AG04450 (cell line): ENCODE data around the gene FAM168A. TPM values are rescaled to one million over a fixed set of nuclear protein-coding genes. Genes with fewer than 3 reads are reported as not detected.

Experiments used
- CTCF ChIA-PET: fragments of 300-600, 350-600 bp; formaldehyde crosslinking; extraction: SDS; loops from one replicate; lab custom pipeline; 2022; ENCODE audit warnings: antibody characterized with exemption, inconsistent platforms; lab: Charles Lee
- POLR2A ChIA-PET: fragments of 350-600 bp; formaldehyde crosslinking; extraction: SDS; loops from one replicate; lab custom pipeline; 2021; ENCODE audit warnings: antibody characterized with exemption, inconsistent platforms; lab: Yijun Ruan, JAX
- DNase-seq: peaks from one replicate; pipeline ENCODE4 v3.0.0-alpha.2; 2011; ENCODE audit warnings: low read depth, low spot score
- H3K27ac ChIP-seq: one replicate; pipeline ENCODE4 v1.5.1; 2012; ENCODE audit warnings: low read depth, low read length, control low read depth
- H3K27me3 ChIP-seq: one replicate; pipeline ENCODE4 v1.6.0; 2012; ENCODE audit warnings: low read length; ENCODE audit not compliant: control insufficient read depth, insufficient read depth
- H3K4me3 ChIP-seq: 2 replicates; pipeline ENCODE4 v1.5.1; 2011; ENCODE audit warnings: mild to moderate bottlenecking, low read depth, low read length, control low read depth
- H3K9me3 ChIP-seq: 2 replicates; pipeline ENCODE4 v1.5.1; 2012; ENCODE audit warnings: low read length; ENCODE audit not compliant: control insufficient read depth, insufficient read depth
- CTCF ChIP-seq: IDR thresholded peaks from 2 replicates; pipeline ENCODE4 v1.5.1; 2011; ENCODE audit warnings: low read depth, low read length, control low read depth, inconsistent platforms
- polyA plus RNA-seq: library from polyadenylated mRNA; depleted of rRNA; stranded (reverse); fragments of >200 nt; gene quantifications from 2 replicates; pipeline ENCODE4 v1.2.3, GENCODE V29; 2011

FAM168A gene
- polyA plus RNA-seq, 1 experiment, result 21.3 TPM

GRCh38 chr11:73423506-73423905 lies 174.4 kb downstream of the FAM168A start:
- no peak for TF ChIP-seq CTCF

GRCh38 chr11:73422886-73423285 lies 175.0 kb downstream of the FAM168A start:
- Histone ChIP-seq H3K27ac (no peak overlapping the region), H3K27me3 (no peaks in the 10 kb centered on the region), H3K4me3 (no peak overlapping the region), H3K9me3 (no peaks in the 10 kb centered on the region)
- ChIA-PET POLR2A (no interaction called here), CTCF (interaction anchor here (1.2 kb wide), 1 partner anchor 56 kb away, joined by 4 read pairs; no protein-coding TSS in a partner anchor)
- TF ChIP-seq CTCF, result no peak
- no peak for DNase-seq

More at GRCh38 chr11:73423506-73423905, 174.4 kb downstream of the FAM168A start:
- no peak for DNase-seq
- H3K27me3 ChIP-seq, result no peaks in the 10 kb centered on the region
- H3K27ac ChIP-seq, result no peak overlapping the region
- no peaks in the 10 kb centered on the region for H3K9me3 ChIP-seq
- ChIA-PET POLR2A (no interaction called here), CTCF (interaction anchor here (0.7 to 1.2 kb wide), 2 partner anchors 9 to 55 kb away, joined by 3 to 4 read pairs; no protein-coding TSS in a partner anchor)
- H3K4me3 ChIP-seq, result no peak overlapping the region

- Histone ChIP-seq H3K27me3 (no peaks in the 10 kb centered on the region), H3K27ac (no peak overlapping the region), H3K9me3 (no peaks in the 10 kb centered on the region), H3K4me3 (no peak overlapping the region)
- ChIA-PET POLR2A (interaction anchor here (0.6 kb wide), 1 partner anchor 265 kb away, joined by 3 read pairs; no protein-coding TSS in a partner anchor), CTCF (no interaction called here)
- no peak for TF ChIP-seq CTCF
- DNase-seq, result no peak
Measured at GRCh38 chr11:73420136-73420535, 177.8 kb downstream of the FAM168A start.

GRCh38 chr11:73416786-73417185 lies 181.1 kb downstream of the FAM168A start:
- no peak overlapping the region for H3K4me3 ChIP-seq
- no peak for TF ChIP-seq CTCF
- ChIA-PET CTCF (interaction anchor here (1.3 kb wide), 1 partner anchor 14 kb away, joined by 4 read pairs; no protein-coding TSS in a partner anchor), POLR2A (no interaction called here)
- no peak for DNase-seq
- H3K27ac ChIP-seq, result no peak overlapping the region
- H3K9me3 ChIP-seq, result no peaks in the 10 kb centered on the region
- no peaks in the 10 kb centered on the region for H3K27me3 ChIP-seq

- ChIA-PET CTCF (interaction anchor here (1.1 to 1.9 kb wide), 3 partner anchors 13 to 210 kb away, joined by 4 to 7 read pairs (median 4); no protein-coding TSS in a partner anchor), POLR2A (no interaction called here)
- no peak overlapping the region for H3K4me3 ChIP-seq
- TF ChIP-seq CTCF, result no peak
- H3K27me3 ChIP-seq, result no peaks in the 10 kb centered on the region
- no peaks in the 10 kb centered on the region for H3K9me3 ChIP-seq
- no peak for DNase-seq
- H3K27ac ChIP-seq, result no peak overlapping the region
Measured at GRCh38 chr11:73415854-73416615, 181.9 kb downstream of the FAM168A start.
